GM18951 (cell line): ENCODE measurements around the gene OGFOD3.
"Not testable (repeated sequence)": the region's sequence is repeated elsewhere in the genome, so short reads cannot be mapped to it uniquely, and the experiment has no call there.

Experiments
- POLR2A ChIP-seq: IDR thresholded peaks from 4 replicates; pipeline ENCODE4 v1.6.1; 2011; ENCODE audit warnings: mild to moderate bottlenecking; ENCODE audit not compliant: insufficient read length, insufficient read depth; ENCODE audit errors: extremely low read depth
- in situ Hi-C: fragments of 300-500 bp; cut with MboI; formaldehyde crosslinking; loops from one replicate; pipeline ENCODE4 v1.12.0; 2022; ENCODE audit warnings: low sequenced_read_pairs, mixed read lengths, inconsistent platforms; ENCODE audit not compliant: unreplicated experiment

The OGFOD3 gene

DNA sequence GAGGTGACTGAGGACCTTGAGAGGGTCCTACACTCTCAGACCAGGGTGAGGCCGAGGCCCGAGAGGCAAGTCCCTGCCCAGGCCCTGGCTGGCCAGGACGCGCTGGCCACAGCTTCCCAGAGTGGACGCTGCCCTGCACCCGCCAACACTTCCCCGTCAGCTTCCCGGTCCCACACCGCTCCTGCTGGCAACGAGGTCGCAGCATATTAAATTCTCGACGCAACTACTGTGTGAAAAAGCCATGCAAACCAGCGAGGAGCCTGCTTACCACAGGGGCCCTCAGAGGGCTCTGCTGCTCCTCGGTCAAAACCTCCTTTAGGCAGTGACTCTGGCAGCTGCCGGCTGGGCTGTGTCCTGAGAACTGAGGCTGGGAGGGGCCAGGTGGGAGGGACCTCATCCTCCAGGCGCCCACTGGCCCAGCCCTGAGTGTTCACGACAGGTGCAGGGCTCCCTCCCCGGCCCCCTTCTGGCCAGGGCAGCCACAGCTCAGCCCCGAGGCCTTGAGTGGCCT is 61.5 kb downstream of the OGFOD3 start:
- TF ChIP-seq POLR2A: no peak
- in situ Hi-C loops: loop anchor here (5.0 kb wide), 1 partner anchor 50 kb away; no protein-coding TSS in a partner anchor

- no peak for TF ChIP-seq POLR2A
- in situ Hi-C loops: loop anchor here (5.0 kb wide), 1 partner anchor 51 kb away; no protein-coding TSS in a partner anchor
Measured at GRCh38 chr17:82355770-82356427, 62.5 kb downstream of the OGFOD3 start.

GRCh38 chr17:82354804-82355308 is 63.5 kb downstream of the OGFOD3 start:
- in situ Hi-C loops: loop anchor here (5.0 kb wide), 1 partner anchor 52 kb away; no protein-coding TSS in a partner anchor
- TF ChIP-seq POLR2A: no peak

GRCh38 chr17:82353484-82353883 is 64.9 kb downstream of the OGFOD3 start:
- no peak for TF ChIP-seq POLR2A
- in situ Hi-C loops: no loop called here

GRCh38 chr17:82351713-82352488 is 66.5 kb downstream of the OGFOD3 start:
- TF ChIP-seq POLR2A: no peak
- in situ Hi-C loops: no loop called here

GRCh38 chr17:82351254-82351712 is 67.1 kb downstream of the OGFOD3 start:
- no peak for TF ChIP-seq POLR2A
- in situ Hi-C loops: no loop called here

DNA sequence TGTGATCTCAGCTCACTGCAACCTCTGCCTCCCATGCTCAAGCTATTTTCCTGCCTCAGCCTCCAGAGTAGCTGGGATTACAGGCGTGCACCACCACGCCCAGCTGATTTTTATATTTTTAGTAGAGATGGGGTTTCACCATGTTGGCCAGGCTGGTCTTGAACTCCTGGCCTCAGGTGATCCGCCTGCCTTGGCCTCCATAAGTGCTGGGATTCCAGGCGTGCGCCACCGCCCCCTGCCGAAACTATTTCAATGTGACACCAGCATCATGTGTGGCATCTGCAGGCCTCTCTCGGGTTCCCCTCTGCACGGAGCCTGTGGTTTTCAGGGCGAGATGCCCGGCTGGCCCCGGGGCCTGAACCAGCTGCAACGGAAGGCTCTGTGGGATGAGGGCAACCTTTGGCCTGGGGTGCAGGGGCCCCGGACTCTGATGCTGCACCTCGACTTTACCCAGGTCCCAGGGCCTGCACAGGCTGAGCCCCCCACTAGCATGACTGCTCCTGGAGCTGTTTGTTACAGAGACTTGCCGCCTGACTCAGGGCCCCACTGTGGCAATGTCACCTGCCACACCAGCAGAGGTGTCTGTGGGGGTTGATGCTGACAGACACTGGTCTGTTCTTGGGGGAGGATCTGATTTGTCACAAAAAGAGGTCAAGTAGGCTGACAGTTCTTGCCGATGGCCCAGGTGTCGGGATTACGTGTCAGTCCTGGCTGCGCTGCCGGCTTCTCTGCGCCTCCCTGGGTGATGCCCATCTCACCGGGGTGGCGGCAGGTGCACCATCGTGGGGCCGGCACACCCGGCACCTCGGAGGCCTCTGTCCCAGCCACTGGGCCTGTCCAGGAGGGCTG is 68.0 kb downstream of the OGFOD3 start:
- TF ChIP-seq POLR2A: no peak
- in situ Hi-C loops: no loop called here

DNA sequence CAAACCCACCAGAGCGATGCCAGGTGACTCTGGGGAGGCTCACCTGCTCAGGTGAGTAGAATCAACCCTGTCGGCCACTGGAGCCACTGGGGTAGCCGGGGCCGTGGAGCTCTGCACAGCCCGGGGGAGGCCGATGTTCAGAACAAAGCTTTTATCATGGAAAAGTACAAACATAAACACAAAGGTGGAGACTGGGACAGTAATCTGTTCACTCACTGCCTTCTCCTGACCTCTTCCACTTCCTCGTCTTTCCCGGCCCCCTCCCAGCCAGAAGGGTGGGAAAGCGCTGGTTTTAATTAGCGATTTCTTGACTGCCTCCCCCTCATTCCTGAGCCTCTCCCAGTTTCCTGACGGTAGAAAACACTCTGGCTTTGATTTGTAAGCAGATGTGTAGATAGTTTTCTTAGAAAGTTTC is 69.1 kb downstream of the OGFOD3 start:
- in situ Hi-C loops: no loop called here
- TF ChIP-seq POLR2A: no peak

DNA sequence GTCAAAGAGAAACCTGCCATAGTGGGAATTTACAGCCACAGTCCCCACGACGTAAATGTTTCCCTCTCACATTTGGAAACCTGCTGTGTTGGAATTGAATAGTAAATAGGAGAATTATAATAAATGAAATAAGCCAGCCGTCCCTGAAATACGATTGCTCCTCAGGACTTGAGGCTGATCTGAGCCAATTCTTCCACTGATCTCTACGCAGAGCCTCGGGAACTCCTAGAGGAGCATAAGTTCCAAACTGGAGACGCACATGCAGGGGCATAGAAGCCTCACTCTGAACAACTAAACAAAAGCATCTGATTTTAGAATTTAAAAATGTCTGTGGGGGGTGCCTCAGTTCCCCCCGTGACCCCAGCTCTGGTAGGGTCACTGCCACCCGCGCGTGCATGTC is 69.5 kb downstream of the OGFOD3 start:
- no peak for TF ChIP-seq POLR2A
- in situ Hi-C loops: no loop called here

GRCh38 chr17:82348434-82348833 is 70.0 kb downstream of the OGFOD3 start:
- in situ Hi-C loops: no loop called here
- TF ChIP-seq POLR2A: no peak

GRCh38 chr17:82347994-82348393 is 70.4 kb downstream of the OGFOD3 start:
- in situ Hi-C loops: not testable (repeated sequence)

- in situ Hi-C loops: no loop called here
Measured at GRCh38 chr17:82346342-82347300, 71.8 kb downstream of the OGFOD3 start.

More at GRCh38 chr17:82346342-82347300, 71.8 kb downstream of the OGFOD3 start:
- TF ChIP-seq POLR2A: no peak
